T-helper 1 cell (primary cell): ENCODE measurements around the gene TBC1D22A.

Experiments used
- DNase-seq, 5 donors: peaks; one replicate each; pipeline ENCODE4 v3.0.0-alpha.2; 2012 to 2020

The TBC1D22A gene

DNA sequence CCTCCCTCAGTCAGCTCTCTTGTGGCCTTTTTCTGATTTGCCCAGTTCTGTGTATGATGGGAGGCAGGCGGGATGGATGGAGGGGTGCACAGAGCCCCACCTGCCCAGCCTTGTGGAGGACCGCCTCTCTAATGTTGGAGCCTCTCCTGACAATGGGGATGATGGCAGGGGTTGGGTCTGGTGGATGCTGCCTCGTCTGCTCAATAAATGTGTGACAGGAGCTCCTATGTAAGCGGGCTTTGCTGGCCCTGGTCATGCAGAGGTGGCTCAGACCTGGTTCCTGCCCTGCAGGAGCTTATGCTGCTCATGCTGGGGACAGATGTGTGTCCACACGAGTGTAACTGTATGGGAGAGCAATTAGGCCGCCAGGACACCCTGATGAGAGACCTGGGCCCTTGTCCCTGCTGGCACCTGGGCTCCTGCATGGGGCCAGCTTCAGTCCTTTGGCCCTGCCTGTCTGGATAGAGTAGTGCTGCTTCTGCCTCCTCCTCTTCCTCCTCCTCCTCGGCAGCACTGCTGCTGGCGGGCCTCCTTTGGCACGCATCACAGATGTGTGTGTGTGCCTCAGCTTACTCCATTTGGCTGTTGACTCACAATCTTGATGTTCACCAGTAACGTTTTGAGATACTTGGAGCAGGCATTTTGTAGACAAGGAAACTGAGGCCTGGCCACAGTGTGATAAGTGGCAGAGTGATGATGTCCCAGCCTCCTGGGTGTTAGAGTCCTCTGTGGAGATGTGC is 131.0 kb downstream of the TBC1D22A start:
- no peak for DNase-seq

DNA sequence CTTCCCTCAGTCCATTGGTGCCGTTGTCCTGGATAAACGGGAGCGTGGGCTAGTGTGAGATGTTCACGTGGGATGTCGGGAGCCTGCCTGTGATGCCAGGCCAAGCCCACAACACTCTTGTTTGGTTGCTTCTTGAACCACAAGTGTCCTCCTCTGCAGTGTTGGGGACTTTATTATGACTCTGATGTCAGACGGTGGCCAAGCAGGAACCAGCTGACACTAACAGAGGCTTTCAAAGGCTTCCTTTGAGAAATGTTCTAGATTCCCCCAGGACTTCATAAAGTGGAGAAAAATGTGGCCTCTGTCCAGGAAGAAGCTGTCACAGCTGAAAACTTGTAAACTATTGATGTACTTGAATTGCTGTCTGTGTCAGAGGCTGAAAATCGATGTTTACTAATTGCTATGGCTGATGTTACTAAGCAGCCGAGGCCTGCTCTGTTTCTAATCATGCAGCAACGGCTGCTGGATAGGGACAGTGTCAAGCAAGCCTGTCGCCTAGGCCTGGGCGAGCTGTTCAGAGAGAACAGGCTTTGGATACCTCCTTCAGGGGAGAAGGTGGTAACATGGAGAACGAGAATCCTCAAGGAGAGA is 131.7 kb downstream of the TBC1D22A start:
- no peak for DNase-seq

DNA sequence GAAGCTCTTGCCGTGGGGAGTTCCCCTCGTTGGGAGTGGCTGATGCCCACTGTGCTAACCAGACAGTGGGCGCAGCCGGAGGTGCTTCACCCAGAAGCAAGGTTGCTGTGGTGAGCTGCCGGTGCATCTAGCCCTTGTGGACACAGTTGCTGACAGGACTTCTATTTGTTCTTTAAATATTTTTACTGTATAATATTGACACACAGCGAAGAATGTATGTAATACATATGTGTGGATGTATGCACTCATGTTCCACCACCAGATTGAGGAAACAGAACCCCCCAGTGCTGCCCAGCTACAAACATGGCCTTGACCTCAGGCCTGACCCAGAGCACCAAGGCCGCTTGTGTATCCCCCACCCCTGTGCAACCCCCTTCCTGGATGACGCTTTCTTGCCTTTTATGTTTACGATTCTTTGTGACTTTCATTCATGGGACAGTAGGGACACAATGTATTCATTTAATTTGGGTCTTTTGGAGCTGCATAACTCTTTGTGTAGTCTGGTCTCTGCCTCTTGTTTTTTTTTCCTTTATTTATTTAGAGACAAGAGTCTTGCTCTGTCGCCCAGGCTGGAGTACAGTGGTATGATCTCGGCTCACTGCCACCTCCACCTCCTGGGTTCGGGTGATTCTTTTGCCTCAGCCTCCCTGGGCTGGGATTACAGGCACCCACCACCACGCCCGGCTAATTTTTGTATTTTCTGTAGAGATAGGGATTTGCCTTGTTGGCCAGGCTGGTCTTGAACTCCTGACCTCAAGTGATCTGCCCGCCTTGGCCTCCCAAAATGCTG is 132.6 kb downstream of the TBC1D22A start:
- DNase-seq = no peak

DNA sequence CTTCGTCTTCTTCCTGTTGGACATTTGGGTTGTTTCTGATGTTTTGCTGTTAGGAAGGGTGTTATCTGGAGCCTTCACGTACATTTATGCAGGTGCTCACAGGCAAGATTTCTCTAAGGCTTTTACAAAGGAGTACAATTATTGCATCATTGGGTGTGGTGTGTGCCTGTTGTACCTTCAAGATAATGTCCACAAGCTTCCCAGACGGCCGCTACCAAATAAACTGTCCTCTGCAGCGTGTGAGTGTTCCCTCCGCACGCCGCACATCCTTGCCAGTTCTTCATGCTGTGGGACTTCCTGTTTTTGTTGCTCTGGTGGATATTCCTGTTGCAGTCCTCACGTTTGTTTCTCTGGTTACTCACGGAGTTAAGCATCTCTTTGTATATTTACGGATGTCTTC is 133.3 kb downstream of the TBC1D22A start:
- DNase-seq = no peak

DNA sequence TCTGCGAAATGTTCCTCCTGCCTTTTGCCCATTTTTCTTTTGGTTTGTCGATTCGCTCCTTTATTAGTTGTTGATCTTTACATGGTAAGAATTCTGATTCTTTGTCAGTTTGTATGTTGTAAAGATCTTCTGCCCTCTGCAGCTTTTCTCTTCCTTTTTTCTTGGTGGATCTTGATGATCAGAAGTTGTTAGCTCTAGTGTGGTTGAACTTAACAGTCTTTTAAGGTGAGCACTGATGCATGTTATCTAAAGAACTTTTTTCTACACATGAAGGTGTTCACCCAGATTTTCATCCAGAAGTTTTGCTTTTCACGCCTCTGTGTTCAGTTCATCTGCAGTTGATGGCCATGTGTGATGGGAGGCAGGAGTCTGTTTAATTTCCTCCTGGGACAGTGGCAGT is 133.7 kb downstream of the TBC1D22A start:
- no peak for DNase-seq

DNA sequence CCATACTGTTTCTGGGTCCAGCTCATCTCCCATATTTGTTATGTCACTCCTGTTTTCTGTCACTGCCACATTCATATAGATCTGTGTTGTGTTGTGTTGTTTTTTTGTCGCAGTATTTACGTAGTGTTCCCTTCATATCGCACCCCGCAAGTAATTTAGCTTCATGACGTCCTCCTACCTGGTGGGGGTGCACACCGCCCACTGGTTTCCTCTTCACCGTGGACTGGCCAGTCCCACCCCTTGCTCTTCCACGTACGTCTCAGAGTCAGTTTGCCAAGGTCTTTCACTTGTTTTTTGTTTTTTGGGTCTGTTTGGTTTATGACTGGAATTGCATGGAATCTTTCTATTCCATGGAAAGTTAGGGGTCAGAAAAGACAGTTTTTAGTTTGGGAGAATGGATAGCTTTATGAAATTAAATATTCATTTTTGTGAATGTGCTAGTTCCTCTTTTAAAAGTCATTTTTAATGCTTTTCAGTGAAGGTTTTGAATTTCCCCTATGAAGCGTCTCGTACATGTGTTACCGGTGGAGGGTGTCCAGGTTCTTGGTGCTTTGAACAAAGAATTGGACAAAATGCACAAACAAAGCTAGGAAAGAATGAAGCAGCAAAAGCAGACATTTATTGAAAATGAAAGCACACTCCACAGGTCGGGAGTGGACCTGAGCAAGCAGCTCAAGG is 134.3 kb downstream of the TBC1D22A start:
- DNase-seq = no peak

DNA sequence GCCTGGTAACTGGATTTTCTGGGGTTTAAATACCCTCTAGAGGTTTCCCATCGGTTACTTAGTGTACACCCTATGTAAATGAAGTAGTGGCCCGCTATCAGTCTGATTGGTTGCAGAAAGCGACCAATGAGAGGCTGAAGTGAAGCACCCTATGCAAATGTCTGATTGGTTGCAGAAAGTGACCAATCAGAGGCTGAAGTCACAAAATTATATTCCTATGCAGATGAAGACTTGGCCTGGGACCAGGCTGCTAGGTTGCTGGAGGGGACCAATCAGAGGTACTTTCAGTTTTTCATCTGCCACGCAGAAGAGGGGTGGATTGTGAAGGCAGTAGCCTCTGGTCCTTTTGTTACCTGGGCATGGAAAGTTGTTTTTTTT is 134.8 kb downstream of the TBC1D22A start:
- no peak for DNase-seq

DNA sequence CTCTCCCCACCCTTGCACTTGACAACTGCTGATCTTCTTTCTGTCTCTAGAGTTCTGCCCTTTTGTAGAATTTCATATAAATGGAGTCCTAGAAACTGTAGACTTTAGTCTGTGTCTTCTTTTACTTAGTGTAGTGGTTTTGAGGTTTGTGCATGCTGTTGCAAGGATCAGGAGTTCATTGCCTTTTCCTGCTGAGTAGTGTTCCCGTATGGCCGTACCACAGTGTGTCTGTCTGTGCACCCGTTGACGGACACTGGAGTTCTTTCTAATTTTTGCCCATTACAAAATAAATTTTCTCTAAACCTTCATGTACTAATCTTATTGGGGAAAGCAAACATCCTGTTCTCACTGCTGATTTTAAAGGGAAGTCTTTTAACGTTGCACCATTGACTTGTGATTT is 138.1 kb downstream of the TBC1D22A start:
- no peak for DNase-seq

DNA sequence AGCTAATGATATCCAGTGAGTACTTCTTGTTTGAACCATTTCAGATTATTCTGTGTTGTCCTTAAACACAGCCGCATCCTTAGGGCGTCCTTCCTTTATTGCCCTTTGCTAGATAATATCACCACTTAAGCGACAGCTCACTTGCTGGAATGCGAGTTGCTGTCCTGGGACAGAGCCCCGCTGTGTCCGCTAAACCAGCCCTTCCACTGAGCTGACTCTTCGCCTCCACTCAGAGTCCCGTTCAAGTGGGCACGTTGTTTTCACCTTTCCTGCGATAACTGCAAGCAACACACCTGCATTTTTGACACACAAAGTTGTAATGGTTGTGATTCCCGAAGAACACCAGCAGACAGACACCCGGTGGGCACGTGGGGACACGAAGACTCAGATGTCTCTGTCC is 140.0 kb downstream of the TBC1D22A start:
- no peak for DNase-seq

DNA sequence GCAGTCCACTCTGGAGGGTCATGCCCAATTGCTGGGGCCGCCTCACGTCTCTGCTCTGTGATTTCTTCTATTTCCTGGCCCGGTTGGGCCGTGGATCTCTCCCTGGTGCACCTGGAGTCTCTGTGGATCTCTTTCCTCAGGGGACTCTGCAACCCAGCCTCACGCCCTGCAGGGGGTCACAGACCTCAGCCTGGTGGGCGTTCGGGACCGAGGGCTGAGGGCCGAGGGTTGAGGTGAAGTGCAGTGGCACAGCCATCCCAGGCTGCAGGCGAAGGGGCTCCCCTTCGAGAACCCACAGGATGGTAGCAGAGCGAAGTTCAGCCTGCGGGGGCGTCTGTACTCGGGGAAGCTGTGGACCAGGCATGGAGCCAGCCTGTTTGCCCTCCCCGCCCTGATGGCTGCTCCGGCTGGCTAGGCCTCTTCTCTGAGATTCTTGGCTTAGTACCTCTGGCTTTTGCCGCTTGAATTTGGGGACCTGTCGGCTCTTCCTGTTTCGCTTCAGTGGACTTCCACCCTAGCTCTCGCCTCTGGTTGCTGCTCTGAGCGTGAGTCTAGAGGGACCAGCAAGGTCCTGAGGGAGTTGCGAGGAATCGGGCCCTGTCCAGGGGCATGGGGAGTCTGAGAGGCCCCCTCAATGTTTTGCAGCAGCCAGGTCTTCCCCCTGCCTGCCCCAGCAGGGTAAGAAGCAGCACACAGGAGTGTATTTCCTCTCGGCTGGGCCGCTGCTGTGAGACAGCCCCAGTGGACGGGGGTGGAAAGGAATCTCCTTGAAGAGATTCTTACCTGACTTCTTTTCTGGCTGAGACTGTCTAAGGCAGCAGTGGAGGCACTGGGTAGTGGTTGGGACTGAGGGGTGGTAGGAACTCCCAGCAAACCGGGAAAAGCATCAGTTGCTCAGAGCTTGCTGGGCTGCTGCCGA is 140.8 kb downstream of the TBC1D22A start:
- DNase-seq = no peak

DNA sequence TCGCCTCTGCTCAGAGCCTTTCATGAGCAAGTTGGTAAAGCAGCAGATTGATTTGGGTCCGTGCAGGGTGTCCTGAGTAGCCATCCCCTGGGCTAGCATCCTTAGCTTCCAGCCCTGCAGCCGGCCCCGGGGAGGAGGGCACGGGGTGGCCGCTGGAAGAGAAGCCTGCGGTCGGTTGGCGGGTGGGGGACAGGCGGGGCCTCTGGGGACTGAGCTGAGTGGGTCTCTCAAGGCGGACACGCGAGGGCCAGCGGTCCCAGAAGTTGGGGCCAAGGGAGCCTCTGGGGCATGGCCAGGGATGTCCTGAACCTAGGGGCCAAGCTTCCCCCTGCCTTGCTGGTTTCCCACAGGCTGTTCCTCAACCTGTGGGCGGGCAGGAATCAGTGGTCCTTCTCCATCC is 143.0 kb downstream of the TBC1D22A start:
- DNase-seq = no peak

DNA sequence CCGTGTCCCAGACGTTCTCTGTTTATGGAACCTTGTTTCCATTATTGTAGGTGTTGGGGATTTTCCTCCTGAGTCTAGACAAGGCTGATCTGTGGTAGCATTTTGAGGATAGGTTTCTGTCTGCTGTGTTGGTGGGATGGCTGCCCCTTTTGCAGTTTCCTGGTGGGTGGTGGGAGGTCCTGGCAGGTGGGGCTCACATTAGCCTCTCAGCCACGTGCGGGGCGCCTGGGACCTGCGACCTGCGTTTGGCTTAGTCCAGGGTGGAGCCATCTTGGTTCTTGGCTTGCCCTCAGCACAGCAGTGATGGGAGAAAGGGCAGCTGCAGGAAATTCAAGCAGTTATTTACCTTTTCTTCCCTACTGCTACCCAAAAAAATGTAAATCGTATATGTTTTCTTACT is 143.4 kb downstream of the TBC1D22A start:
- no peak for DNase-seq

DNA sequence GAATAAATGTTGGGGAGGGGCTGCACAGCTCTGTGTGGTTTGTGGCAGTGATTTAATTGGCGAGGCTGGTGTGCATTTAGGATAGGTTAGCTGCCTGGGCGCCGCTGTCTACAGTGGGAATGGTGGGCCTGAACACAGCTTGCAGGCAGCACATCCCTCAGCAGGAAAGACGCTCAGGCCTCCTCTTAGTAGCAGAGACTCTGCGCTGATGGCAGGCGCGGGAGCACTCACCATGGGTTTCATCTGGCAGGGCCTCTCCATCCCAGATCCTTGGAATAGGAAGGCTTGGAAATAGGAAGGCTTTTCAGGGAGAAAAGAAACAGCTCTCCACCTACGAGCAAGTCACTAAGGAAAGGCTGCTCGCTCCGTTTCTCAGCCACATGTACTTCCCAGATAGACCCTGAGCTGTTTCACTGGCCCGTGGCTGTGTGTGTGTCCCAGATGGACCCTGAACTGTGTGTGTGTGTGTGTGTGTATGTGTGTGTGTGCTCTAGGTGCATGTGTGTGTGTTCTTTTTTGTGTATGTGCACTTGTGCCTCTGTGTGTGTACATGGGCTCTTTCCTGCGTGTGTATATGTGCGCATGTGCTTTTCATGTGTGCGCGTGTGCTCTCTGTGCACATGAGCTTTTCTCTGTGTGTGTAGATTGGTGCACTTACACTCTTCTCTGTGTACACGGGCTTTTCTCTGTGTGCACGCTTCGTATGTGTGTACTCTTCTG is 144.0 kb downstream of the TBC1D22A start:
- no peak for DNase-seq

DNA sequence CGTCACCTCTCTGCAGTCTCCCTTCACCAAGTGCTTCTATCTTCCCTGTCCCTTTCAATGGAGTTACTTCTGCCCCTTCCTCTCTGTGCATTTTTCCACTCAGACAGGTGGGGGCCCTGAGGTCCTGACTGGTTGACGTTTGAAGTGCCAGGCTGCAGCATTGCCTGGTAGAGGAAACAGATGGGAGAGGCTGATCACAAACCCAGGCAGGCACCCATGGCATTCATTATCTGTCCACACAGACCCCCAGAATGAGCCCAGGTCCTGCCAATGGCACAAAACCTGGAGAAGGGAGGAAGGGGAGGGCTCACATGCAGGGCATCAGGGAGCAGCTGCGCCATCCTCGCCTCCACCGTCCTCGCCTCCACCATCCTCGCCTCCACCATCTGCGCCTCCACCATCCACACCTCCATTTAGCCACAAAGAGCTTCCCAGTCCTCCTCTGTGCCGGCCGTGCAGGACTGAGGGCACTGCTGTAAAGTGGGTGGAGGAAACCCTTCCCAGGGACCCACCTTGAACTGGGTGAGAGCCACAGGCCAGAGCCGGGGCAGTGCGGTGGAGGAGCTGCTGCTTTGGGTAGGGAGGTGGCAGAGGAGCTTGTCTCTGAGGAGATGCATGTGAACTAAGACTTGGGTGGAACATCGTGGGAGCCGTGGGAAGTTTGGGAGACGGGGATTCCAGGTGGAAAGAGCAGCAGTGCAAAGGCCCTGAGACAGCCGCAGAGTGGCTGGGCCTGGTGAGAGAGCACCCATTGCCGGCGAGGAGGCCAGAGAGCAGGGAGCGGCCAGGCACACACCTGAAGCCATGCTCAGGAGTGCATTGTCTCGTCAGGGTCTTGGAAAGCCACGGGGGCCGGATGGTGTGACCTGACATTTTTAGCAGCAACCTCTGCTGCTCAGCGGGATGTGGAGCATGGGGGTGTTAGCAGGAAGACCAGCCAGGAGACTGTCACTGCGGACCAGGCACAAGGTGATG is 145.1 kb downstream of the TBC1D22A start:
- no peak for DNase-seq

DNA sequence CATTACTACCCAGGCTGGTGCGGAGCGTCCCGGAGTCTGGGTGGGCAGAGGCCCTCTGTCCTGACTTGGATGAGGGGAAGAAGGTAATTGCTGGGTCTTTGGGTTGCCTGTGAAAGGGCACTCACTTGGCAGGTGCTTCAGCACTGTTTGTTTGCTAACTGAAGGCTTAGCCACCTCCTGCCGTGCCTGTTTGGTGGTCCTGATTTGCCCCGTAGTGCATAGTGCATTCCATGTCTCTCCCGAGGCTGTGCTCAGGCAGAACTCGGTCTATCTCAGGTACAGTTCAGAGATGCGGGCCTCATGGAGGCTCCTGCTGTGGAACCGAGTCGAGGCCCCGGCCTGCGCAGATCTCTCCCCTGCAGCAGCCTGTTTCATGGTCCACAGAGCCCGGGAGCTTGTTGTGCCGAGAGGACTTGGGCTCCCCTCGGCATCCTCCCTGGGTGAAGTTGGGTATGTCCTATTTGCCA is 146.2 kb downstream of the TBC1D22A start:
- DNase-seq = no peak

DNA sequence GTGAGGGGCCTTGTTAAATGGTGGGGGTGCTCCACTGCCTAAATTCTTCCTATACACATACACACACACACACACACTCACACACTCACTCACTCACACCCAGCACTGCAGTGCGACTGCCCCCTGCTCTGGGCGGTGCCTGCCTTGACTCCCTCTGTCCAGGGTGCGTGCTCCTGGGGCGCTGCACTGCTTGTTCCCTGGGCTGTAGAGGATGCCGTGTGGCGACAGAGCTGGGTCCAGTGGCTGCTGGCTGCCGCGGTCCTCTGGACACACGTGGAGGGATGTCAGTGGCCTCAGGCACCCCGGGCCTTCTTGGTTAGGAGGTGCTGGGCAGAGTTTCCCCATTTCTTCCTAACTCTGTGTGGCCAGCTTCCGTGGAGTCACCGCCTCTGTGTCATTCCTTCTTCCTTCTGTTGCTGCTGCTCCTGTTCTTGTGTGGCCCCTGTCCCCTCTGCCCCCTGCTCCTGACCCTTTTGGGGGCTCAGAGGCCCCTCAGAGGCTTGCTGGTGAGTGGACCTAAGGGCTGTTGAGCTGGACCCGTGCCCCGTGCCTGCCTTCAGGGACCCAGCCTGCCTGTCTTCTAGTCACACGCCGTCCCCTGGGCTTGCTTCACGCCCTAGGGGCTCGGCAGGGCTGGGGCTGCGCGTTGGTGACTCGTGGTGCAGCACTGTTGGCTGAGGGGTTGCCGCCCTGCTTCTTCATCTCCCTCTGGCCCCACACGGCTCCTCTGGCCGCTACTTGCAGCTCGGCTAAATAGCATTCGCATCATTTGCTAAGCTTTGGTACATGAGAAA is 147.0 kb downstream of the TBC1D22A start:
- DNase-seq = no peak

DNA sequence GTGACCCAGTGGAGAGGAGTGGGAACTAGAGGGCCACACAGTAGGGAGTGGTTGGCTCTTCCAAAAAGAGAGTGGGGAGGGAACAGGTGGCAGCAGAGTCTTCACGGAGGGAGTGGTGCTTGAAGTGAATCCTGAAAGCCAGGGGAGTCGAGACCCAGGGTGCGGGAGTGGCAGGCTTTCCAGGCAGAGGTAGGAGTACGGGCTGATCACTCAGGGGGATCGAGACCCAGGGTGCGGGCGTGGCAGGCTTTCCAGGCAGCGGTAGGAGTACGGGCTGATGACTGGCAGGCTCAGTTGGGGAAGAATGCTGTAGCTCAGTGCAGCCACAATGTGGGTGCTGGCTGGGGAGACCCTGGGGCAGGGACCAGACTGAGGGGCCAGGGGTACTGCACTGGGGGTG is 148.2 kb downstream of the TBC1D22A start:
- no peak for DNase-seq

DNA sequence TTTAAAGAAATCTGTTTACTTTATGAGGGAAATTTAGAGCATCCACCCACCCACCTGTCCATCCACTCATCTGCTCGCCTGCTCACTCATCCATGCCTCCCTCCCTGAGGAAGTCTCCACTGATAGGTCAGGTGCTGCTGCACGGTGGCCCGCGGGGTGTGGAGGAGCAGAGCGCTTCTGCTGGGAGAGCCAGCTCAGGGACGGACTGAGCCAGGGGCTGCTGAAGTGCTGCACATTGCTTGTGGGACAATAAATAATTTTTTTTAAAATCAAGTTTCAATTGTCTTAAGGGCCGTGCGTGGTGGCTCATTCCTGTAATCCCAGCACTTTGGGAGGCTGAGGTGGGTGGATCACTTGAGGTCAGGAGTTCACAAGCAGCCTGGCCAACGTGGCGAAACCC is 148.9 kb downstream of the TBC1D22A start:
- DNase-seq = no peak

DNA sequence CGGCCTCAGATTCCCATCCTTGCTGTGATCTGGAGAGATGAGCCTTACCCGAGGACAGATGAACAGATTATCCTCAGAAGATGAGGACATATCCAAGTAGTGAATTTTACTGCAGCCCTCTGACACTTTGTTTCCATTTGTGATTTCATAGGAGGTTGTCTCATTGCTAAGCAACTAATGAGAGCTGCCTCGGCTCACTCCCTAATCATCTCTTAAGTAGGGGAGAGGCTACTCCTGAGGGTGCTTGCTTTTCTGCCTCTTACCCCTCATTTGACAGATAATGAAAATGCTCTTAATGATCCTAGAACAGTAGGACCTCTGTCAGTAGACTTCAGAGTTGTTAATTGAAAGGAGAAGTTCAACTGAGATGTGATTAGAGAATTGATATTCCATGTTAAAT is 150.9 kb downstream of the TBC1D22A start:
- DNase-seq = no peak
